H9 (cell line): ENCODE measurements around the gene CLPTM1L. TPM values are rescaled to one million over a fixed set of nuclear protein-coding genes. Genes with fewer than 3 reads are reported as not detected.

Source experiments
- DNase-seq: peaks from one replicate; pipeline ENCODE4 v3.0.0-alpha.2; 2017
- H2AFZ ChIP-seq: one replicate; pipeline ENCODE4 v1.6.1; 2013; ENCODE audit warnings: mild to moderate bottlenecking, low read length, control low read depth, moderate library complexity
- H2AK5ac ChIP-seq: 2 replicates; pipeline ENCODE4 v1.6.1; 2013; ENCODE audit warnings: low read length, control low read depth, mixed read lengths; ENCODE audit not compliant: insufficient read length
- H2BK120ac ChIP-seq: one replicate; pipeline ENCODE4 v1.6.1; 2013; ENCODE audit warnings: low read depth, mild to moderate bottlenecking, low read length, control low read depth, inconsistent platforms; ENCODE audit not compliant: poor library complexity, severe bottlenecking
- H2BK12ac ChIP-seq: 2 replicates; pipeline ENCODE4 v1.6.1; 2013; ENCODE audit warnings: low read length, control low read depth, mixed read lengths, low read depth; ENCODE audit not compliant: insufficient read length
- H2BK15ac ChIP-seq: 2 replicates; pipeline ENCODE4 v1.6.1; 2013; ENCODE audit warnings: low read depth, low read length, control low read depth
- H2BK20ac ChIP-seq: one replicate; pipeline ENCODE4 v1.6.1; 2013; ENCODE audit warnings: low read depth, mild to moderate bottlenecking, low read length, control low read depth, inconsistent platforms; ENCODE audit not compliant: poor library complexity, severe bottlenecking
- H2BK5ac ChIP-seq: 2 replicates; pipeline ENCODE4 v1.6.1; 2013; ENCODE audit warnings: low read length, control low read depth, mixed read lengths; ENCODE audit not compliant: insufficient read length
- H3K14ac ChIP-seq: 2 replicates; pipeline ENCODE4 v1.6.1; 2013; ENCODE audit warnings: low read length, control low read depth; ENCODE audit not compliant: insufficient read depth
- H3K18ac ChIP-seq: 2 replicates; pipeline ENCODE4 v1.6.1; 2013; ENCODE audit warnings: low read depth, mild to moderate bottlenecking, mixed read lengths, low read length, control low read depth; ENCODE audit not compliant: insufficient read length
- H3K23ac ChIP-seq: 2 replicates; pipeline ENCODE4 v1.6.1; 2013; ENCODE audit warnings: low read length, control low read depth, mixed read lengths, low read depth; ENCODE audit not compliant: insufficient read length
- H3K23me2 ChIP-seq: 2 replicates; pipeline ENCODE4 v1.6.1; 2013; ENCODE audit warnings: low read depth, mild to moderate bottlenecking, mixed read lengths, low read length, control low read depth; ENCODE audit not compliant: insufficient read length, poor library complexity, severe bottlenecking
- H3K27ac ChIP-seq: 2 replicates; pipeline ENCODE4 v1.5.1; 2013; ENCODE audit warnings: low read length, control low read depth, mixed read lengths, low read depth; ENCODE audit not compliant: insufficient read length
- H3K27me3 ChIP-seq: 2 replicates; pipeline ENCODE4 v1.6.1; 2013; ENCODE audit warnings: low read length, control low read depth, inconsistent platforms; ENCODE audit not compliant: insufficient read depth
- H3K4ac ChIP-seq: 2 replicates; pipeline ENCODE4 v1.6.1; 2013; ENCODE audit warnings: low read depth, mild to moderate bottlenecking, control low read depth, inconsistent platforms, low read length, moderate library complexity
- H3K4me1 ChIP-seq: 2 replicates; pipeline ENCODE4 v1.6.1; 2013; ENCODE audit warnings: low read length, control low read depth, inconsistent platforms; ENCODE audit not compliant: insufficient read depth
- H3K4me2 ChIP-seq: 2 replicates; pipeline ENCODE4 v1.6.1; 2013; ENCODE audit warnings: low read length, control low read depth, mixed read lengths; ENCODE audit not compliant: insufficient read length, insufficient read depth
- H3K56ac ChIP-seq: 2 replicates; pipeline ENCODE4 v1.6.1; 2013; ENCODE audit warnings: low read depth, mild to moderate bottlenecking, mixed read lengths, low read length, control low read depth; ENCODE audit not compliant: insufficient read length
- H3K79me1 ChIP-seq: 2 replicates; pipeline ENCODE4 v1.6.1; 2013; ENCODE audit warnings: low read depth, mild to moderate bottlenecking, moderate library complexity, low read length, control low read depth, inconsistent platforms; ENCODE audit not compliant: insufficient read depth, poor library complexity, severe bottlenecking
- H3K79me2 ChIP-seq: 2 replicates; pipeline ENCODE4 v1.6.1; 2013; ENCODE audit warnings: low read length, control low read depth, inconsistent platforms; ENCODE audit not compliant: insufficient read depth
- H3K9ac ChIP-seq: 2 replicates; pipeline ENCODE4 v1.6.1; 2013; ENCODE audit warnings: low read length, control low read depth, mixed read lengths; ENCODE audit not compliant: insufficient read length; ENCODE audit errors: extremely low read depth
- H3K9me3 ChIP-seq: one replicate; pipeline ENCODE4 v1.6.1; 2013; ENCODE audit warnings: low read depth, low read length, inconsistent platforms; ENCODE audit not compliant: control insufficient read depth
- H3T11ph ChIP-seq: one replicate; pipeline ENCODE4 v1.6.1; 2013; ENCODE audit warnings: mild to moderate bottlenecking, low read length, control low read depth, inconsistent platforms
- H4K20me1 ChIP-seq: one replicate; pipeline ENCODE4 v1.6.1; 2013; ENCODE audit not compliant: control insufficient read depth, insufficient read length, insufficient read depth
- H4K5ac ChIP-seq: 2 replicates; pipeline ENCODE4 v1.6.1; 2013; ENCODE audit warnings: low read depth, mild to moderate bottlenecking, mixed read lengths, low read length, control low read depth; ENCODE audit not compliant: insufficient read length
- H4K8ac ChIP-seq: replicated peaks from 2 replicates; pipeline ENCODE4 v1.6.1; 2013; ENCODE audit warnings: low read length, control low read depth, mixed read lengths, low read depth; ENCODE audit not compliant: insufficient read length
- H4K91ac ChIP-seq: 2 replicates; pipeline ENCODE4 v1.6.1; 2013; ENCODE audit warnings: low read depth, mild to moderate bottlenecking, moderate library complexity, mixed read lengths, low read length, control low read depth; ENCODE audit not compliant: insufficient read length
- H3K27ac Mint-ChIP-seq, 3 experiments: 2 replicates in 2 of 3; 3 replicates in 1 of 3; pipeline ENCODE4 v1.8.0; 2020 to 2021; ENCODE audit warnings: mixed read lengths in 3 of 3, mild to moderate bottlenecking in 1 of 3, moderate library complexity in 1 of 3
- H3K27me3 Mint-ChIP-seq: 2 replicates; pipeline ENCODE4 v1.8.0; 2021; ENCODE audit warnings: low read depth, mild to moderate bottlenecking, moderate library complexity, mixed read lengths
- H3K36me3 Mint-ChIP-seq, 3 experiments: 2 replicates in 2 of 3; 3 replicates in 1 of 3; pipeline ENCODE4 v1.8.0; 2020 to 2021; ENCODE audit warnings: low read depth in 3 of 3, mixed read lengths in 3 of 3; ENCODE audit not compliant: insufficient read depth in 1 of 3
- H3K4me1 Mint-ChIP-seq, 2 experiments: 2 replicates each; pipeline ENCODE4 v1.8.0; 2020; ENCODE audit warnings: mixed read lengths in 2 of 2
- H3K4me3 Mint-ChIP-seq, 2 experiments: 2 replicates in 1 of 2; 3 replicates in 1 of 2; pipeline ENCODE4 v1.8.0; 2020 to 2021; ENCODE audit warnings: mild to moderate bottlenecking in 2 of 2, mixed read lengths in 2 of 2, moderate library complexity in 1 of 2
- H3K9me3 Mint-ChIP-seq, 2 experiments: 2 replicates in 1 of 2; 3 replicates in 1 of 2; pipeline ENCODE4 v1.8.0; 2020; ENCODE audit warnings: mild to moderate bottlenecking in 2 of 2, mixed read lengths in 2 of 2, moderate library complexity in 1 of 2
- CTCF ChIP-seq: fragments of 200-600 bp; sonication (generic); conservative IDR thresholded peaks from 3 replicates; pipeline ENCODE4 v1.8.0; 2021; ENCODE audit warnings: antibody characterized with exemption, mild to moderate bottlenecking
- WGBS: extraction: QIAGEN DNeasy Blood & Tissue Kit; methylation state at CpG from one replicate; pipeline ENCODE4 v1.1.7; 2013; ENCODE audit warnings: missing lambda C conversion rate, low lambda C conversion rate, mixed read lengths; ENCODE audit not compliant: insufficient read length; ENCODE audit errors: extremely low coverage; 5-methylcytosine and 5-hydroxymethylcytosine counted together
- total RNA-seq: library from RNA; stranded (reverse); gene quantifications from 2 replicates; pipeline ENCODE4 v1.2.1, GENCODE V29; 2021

The CLPTM1L gene
- total RNA-seq, 1 experiment from 2014 or later: 108 TPM

GRCh38 chr5:1312206-1312605 lies 32.7 kb downstream of the CLPTM1L start:
- Histone ChIP-seq H4K20me1 (no peaks in the 10 kb centered on the region), H2BK15ac (no peak overlapping the region), H3K27ac (no peak overlapping the region), H3T11ph (no peak overlapping the region), H2BK5ac (no peak overlapping the region), H3K79me1 (no peaks in the 10 kb centered on the region), H3K14ac (no peak overlapping the region), H3K27me3 (no peaks in the 10 kb centered on the region), H4K91ac (no peak overlapping the region), H3K23me2 (no peaks in the 10 kb centered on the region), H3K56ac (no peak overlapping the region), H2AFZ (no peak overlapping the region), H2BK120ac (no peak overlapping the region), H4K8ac (no peak overlapping the region), H3K4ac (no peak overlapping the region), H3K4me2 (no peak overlapping the region), H3K23ac (no peak overlapping the region), H2BK12ac (no peak overlapping the region), H3K18ac (no peak overlapping the region), H3K4me1 (peaks cover 2% of the 10 kb centered on the region; the same call in 1 of the 2 replicates), H2BK20ac (no peak overlapping the region), H3K79me2 (no peaks in the 10 kb centered on the region), H3K9me3 (no peaks in the 10 kb centered on the region), H4K5ac (no peak overlapping the region), H3K9ac (no peak overlapping the region), H2AK5ac (no peak overlapping the region)
- Mint-ChIP-seq H3K27me3 (peaks cover 12% of the 10 kb centered on the region), H3K4me3 (no peak overlapping the region), H3K27ac (no peak overlapping the region), H3K4me1 (peaks cover 24 to 31% of the 10 kb centered on the region in 2 experiments), H3K9me3 (peaks cover 8 to 17% of the 10 kb centered on the region in 2 experiments), H3K36me3 (peaks cover 2 to 4% (median 4%) of the 10 kb centered on the region in 3 experiments; a peak in 4 of 7 replicates)
- TF ChIP-seq CTCF: no peak
- no peak for DNase-seq
- WGBS: no CpG with 5 or more reads among the region's 7 CpGs
